Ishikawa (cell line): ENCODE measurements around the gene ADAMTS15.

Experiments used
- CEBPB ChIP-seq: IDR thresholded peaks from 2 replicates; pipeline ENCODE4 v1.6.1; 2012
- CREB1 ChIP-seq: IDR thresholded peaks from 2 replicates; pipeline ENCODE4 v1.6.1; 2012; ENCODE audit warnings: low read depth
- EGR1 ChIP-seq: IDR thresholded peaks from 2 replicates; pipeline ENCODE4 v1.6.1; 2012
- EP300 ChIP-seq: IDR thresholded peaks from 2 replicates; pipeline ENCODE4 v1.6.1; 2012; ENCODE audit warnings: borderline replicate concordance
- FOXM1 ChIP-seq: IDR thresholded peaks from 2 replicates; pipeline ENCODE4 v1.6.1; 2012; ENCODE audit warnings: low read depth, borderline replicate concordance
- MAX ChIP-seq: IDR thresholded peaks from 2 replicates; pipeline ENCODE4 v1.6.1; 2012
- NFIC ChIP-seq: IDR thresholded peaks from 2 replicates; pipeline ENCODE4 v1.6.1; 2012
- RAD21 ChIP-seq: IDR thresholded peaks from 2 replicates; pipeline ENCODE4 v1.6.1; 2012; ENCODE audit warnings: low read depth
- REST ChIP-seq: IDR thresholded peaks from 2 replicates; pipeline ENCODE4 v1.6.1; 2012; ENCODE audit warnings: low read depth, mild to moderate bottlenecking
- TAF1 ChIP-seq: IDR thresholded peaks from 2 replicates; pipeline ENCODE4 v1.6.1; 2012; ENCODE audit warnings: low read depth, mild to moderate bottlenecking
- TCF12 ChIP-seq: IDR thresholded peaks from 2 replicates; pipeline ENCODE4 v1.6.1; 2012; ENCODE audit warnings: low read depth
- USF1 ChIP-seq: IDR thresholded peaks from 2 replicates; pipeline ENCODE4 v1.6.1; 2012
- YY1 ChIP-seq: IDR thresholded peaks from 2 replicates; pipeline ENCODE4 v1.6.1; 2012; ENCODE audit warnings: low read depth
- ZBTB7A ChIP-seq: IDR thresholded peaks from 2 replicates; pipeline ENCODE4 v1.6.1; 2012; ENCODE audit warnings: low read depth

- TF ChIP-seq YY1 (no peak), TAF1 (no peak), CREB1 (no peak), CEBPB (no peak), TCF12 (no peak), EP300 (no peak), RAD21 (no peak), FOXM1 (no peak), MAX (no peak), NFIC (no peak), REST (no peak), USF1 (no peak), ZBTB7A (no peak), EGR1 (no peak)
These were observed 42.4 kb downstream of the ADAMTS15 start for GRCh38 chr11:130490682-130491449.
